H9 (cell line): ENCODE results near the gene KRT80. TPM values are rescaled to one million over a fixed set of nuclear protein-coding genes. Genes with fewer than 3 reads are reported as not detected.

Source experiments
- DNase-seq: peaks from one replicate; pipeline ENCODE4 v3.0.0-alpha.2; 2017
- H2AFZ ChIP-seq: one replicate; pipeline ENCODE4 v1.6.1; 2013; ENCODE audit warnings: mild to moderate bottlenecking, low read length, control low read depth, moderate library complexity
- H2AK5ac ChIP-seq: 2 replicates; pipeline ENCODE4 v1.6.1; 2013; ENCODE audit warnings: low read length, control low read depth, mixed read lengths; ENCODE audit not compliant: insufficient read length
- H2BK120ac ChIP-seq: one replicate; pipeline ENCODE4 v1.6.1; 2013; ENCODE audit warnings: low read depth, mild to moderate bottlenecking, low read length, control low read depth, inconsistent platforms; ENCODE audit not compliant: poor library complexity, severe bottlenecking
- H2BK12ac ChIP-seq: 2 replicates; pipeline ENCODE4 v1.6.1; 2013; ENCODE audit warnings: low read length, control low read depth, mixed read lengths, low read depth; ENCODE audit not compliant: insufficient read length
- H2BK15ac ChIP-seq: 2 replicates; pipeline ENCODE4 v1.6.1; 2013; ENCODE audit warnings: low read depth, low read length, control low read depth
- H2BK20ac ChIP-seq: one replicate; pipeline ENCODE4 v1.6.1; 2013; ENCODE audit warnings: low read depth, mild to moderate bottlenecking, low read length, control low read depth, inconsistent platforms; ENCODE audit not compliant: poor library complexity, severe bottlenecking
- H2BK5ac ChIP-seq: 2 replicates; pipeline ENCODE4 v1.6.1; 2013; ENCODE audit warnings: low read length, control low read depth, mixed read lengths; ENCODE audit not compliant: insufficient read length
- H3K14ac ChIP-seq: 2 replicates; pipeline ENCODE4 v1.6.1; 2013; ENCODE audit warnings: low read length, control low read depth; ENCODE audit not compliant: insufficient read depth
- H3K18ac ChIP-seq: 2 replicates; pipeline ENCODE4 v1.6.1; 2013; ENCODE audit warnings: low read depth, mild to moderate bottlenecking, mixed read lengths, low read length, control low read depth; ENCODE audit not compliant: insufficient read length
- H3K23ac ChIP-seq: 2 replicates; pipeline ENCODE4 v1.6.1; 2013; ENCODE audit warnings: low read length, control low read depth, mixed read lengths, low read depth; ENCODE audit not compliant: insufficient read length
- H3K23me2 ChIP-seq: 2 replicates; pipeline ENCODE4 v1.6.1; 2013; ENCODE audit warnings: low read depth, mild to moderate bottlenecking, mixed read lengths, low read length, control low read depth; ENCODE audit not compliant: insufficient read length, poor library complexity, severe bottlenecking
- H3K27ac ChIP-seq: 2 replicates; pipeline ENCODE4 v1.5.1; 2013; ENCODE audit warnings: low read length, control low read depth, mixed read lengths, low read depth; ENCODE audit not compliant: insufficient read length
- H3K27me3 ChIP-seq: 2 replicates; pipeline ENCODE4 v1.6.1; 2013; ENCODE audit warnings: low read length, control low read depth, inconsistent platforms; ENCODE audit not compliant: insufficient read depth
- H3K4ac ChIP-seq: 2 replicates; pipeline ENCODE4 v1.6.1; 2013; ENCODE audit warnings: low read depth, mild to moderate bottlenecking, control low read depth, inconsistent platforms, low read length, moderate library complexity
- H3K4me1 ChIP-seq: 2 replicates; pipeline ENCODE4 v1.6.1; 2013; ENCODE audit warnings: low read length, control low read depth, inconsistent platforms; ENCODE audit not compliant: insufficient read depth
- H3K4me2 ChIP-seq: 2 replicates; pipeline ENCODE4 v1.6.1; 2013; ENCODE audit warnings: low read length, control low read depth, mixed read lengths; ENCODE audit not compliant: insufficient read length, insufficient read depth
- H3K56ac ChIP-seq: 2 replicates; pipeline ENCODE4 v1.6.1; 2013; ENCODE audit warnings: low read depth, mild to moderate bottlenecking, mixed read lengths, low read length, control low read depth; ENCODE audit not compliant: insufficient read length
- H3K79me1 ChIP-seq: 2 replicates; pipeline ENCODE4 v1.6.1; 2013; ENCODE audit warnings: low read depth, mild to moderate bottlenecking, moderate library complexity, low read length, control low read depth, inconsistent platforms; ENCODE audit not compliant: insufficient read depth, poor library complexity, severe bottlenecking
- H3K79me2 ChIP-seq: 2 replicates; pipeline ENCODE4 v1.6.1; 2013; ENCODE audit warnings: low read length, control low read depth, inconsistent platforms; ENCODE audit not compliant: insufficient read depth
- H3K9ac ChIP-seq: 2 replicates; pipeline ENCODE4 v1.6.1; 2013; ENCODE audit warnings: low read length, control low read depth, mixed read lengths; ENCODE audit not compliant: insufficient read length; ENCODE audit errors: extremely low read depth
- H3K9me3 ChIP-seq: one replicate; pipeline ENCODE4 v1.6.1; 2013; ENCODE audit warnings: low read depth, low read length, inconsistent platforms; ENCODE audit not compliant: control insufficient read depth
- H3T11ph ChIP-seq: one replicate; pipeline ENCODE4 v1.6.1; 2013; ENCODE audit warnings: mild to moderate bottlenecking, low read length, control low read depth, inconsistent platforms
- H4K20me1 ChIP-seq: one replicate; pipeline ENCODE4 v1.6.1; 2013; ENCODE audit not compliant: control insufficient read depth, insufficient read length, insufficient read depth
- H4K5ac ChIP-seq: 2 replicates; pipeline ENCODE4 v1.6.1; 2013; ENCODE audit warnings: low read depth, mild to moderate bottlenecking, mixed read lengths, low read length, control low read depth; ENCODE audit not compliant: insufficient read length
- H4K8ac ChIP-seq: replicated peaks from 2 replicates; pipeline ENCODE4 v1.6.1; 2013; ENCODE audit warnings: low read length, control low read depth, mixed read lengths, low read depth; ENCODE audit not compliant: insufficient read length
- H4K91ac ChIP-seq: 2 replicates; pipeline ENCODE4 v1.6.1; 2013; ENCODE audit warnings: low read depth, mild to moderate bottlenecking, moderate library complexity, mixed read lengths, low read length, control low read depth; ENCODE audit not compliant: insufficient read length
- H3K27ac Mint-ChIP-seq, 3 experiments: 2 replicates in 2 of 3; 3 replicates in 1 of 3; pipeline ENCODE4 v1.8.0; 2020 to 2021; ENCODE audit warnings: mixed read lengths in 3 of 3, mild to moderate bottlenecking in 1 of 3, moderate library complexity in 1 of 3
- H3K27me3 Mint-ChIP-seq: 2 replicates; pipeline ENCODE4 v1.8.0; 2021; ENCODE audit warnings: low read depth, mild to moderate bottlenecking, moderate library complexity, mixed read lengths
- H3K36me3 Mint-ChIP-seq, 3 experiments: 2 replicates in 2 of 3; 3 replicates in 1 of 3; pipeline ENCODE4 v1.8.0; 2020 to 2021; ENCODE audit warnings: low read depth in 3 of 3, mixed read lengths in 3 of 3; ENCODE audit not compliant: insufficient read depth in 1 of 3
- H3K4me1 Mint-ChIP-seq, 2 experiments: 2 replicates each; pipeline ENCODE4 v1.8.0; 2020; ENCODE audit warnings: mixed read lengths in 2 of 2
- H3K4me3 Mint-ChIP-seq, 2 experiments: 2 replicates in 1 of 2; 3 replicates in 1 of 2; pipeline ENCODE4 v1.8.0; 2020 to 2021; ENCODE audit warnings: mild to moderate bottlenecking in 2 of 2, mixed read lengths in 2 of 2, moderate library complexity in 1 of 2
- H3K9me3 Mint-ChIP-seq, 2 experiments: 2 replicates in 1 of 2; 3 replicates in 1 of 2; pipeline ENCODE4 v1.8.0; 2020; ENCODE audit warnings: mild to moderate bottlenecking in 2 of 2, mixed read lengths in 2 of 2, moderate library complexity in 1 of 2
- WGBS: extraction: QIAGEN DNeasy Blood & Tissue Kit; methylation state at CpG from one replicate; pipeline ENCODE4 v1.1.7; 2013; ENCODE audit warnings: missing lambda C conversion rate, low lambda C conversion rate, mixed read lengths; ENCODE audit not compliant: insufficient read length; ENCODE audit errors: extremely low coverage; 5-methylcytosine and 5-hydroxymethylcytosine counted together
- total RNA-seq: library from RNA; stranded (reverse); gene quantifications from 2 replicates; pipeline ENCODE4 v1.2.1, GENCODE V29; 2021
- TF ChIP-seq, protein P1 (sequence below): fragments of 200-600 bp; sonication (generic); conservative IDR thresholded peaks from 3 replicates; pipeline ENCODE4 v1.8.0; 2021; ENCODE audit warnings: antibody characterized with exemption, mild to moderate bottlenecking

Gene KRT80
- total RNA-seq, 1 experiment from 2014 or later: not detected

DNA sequence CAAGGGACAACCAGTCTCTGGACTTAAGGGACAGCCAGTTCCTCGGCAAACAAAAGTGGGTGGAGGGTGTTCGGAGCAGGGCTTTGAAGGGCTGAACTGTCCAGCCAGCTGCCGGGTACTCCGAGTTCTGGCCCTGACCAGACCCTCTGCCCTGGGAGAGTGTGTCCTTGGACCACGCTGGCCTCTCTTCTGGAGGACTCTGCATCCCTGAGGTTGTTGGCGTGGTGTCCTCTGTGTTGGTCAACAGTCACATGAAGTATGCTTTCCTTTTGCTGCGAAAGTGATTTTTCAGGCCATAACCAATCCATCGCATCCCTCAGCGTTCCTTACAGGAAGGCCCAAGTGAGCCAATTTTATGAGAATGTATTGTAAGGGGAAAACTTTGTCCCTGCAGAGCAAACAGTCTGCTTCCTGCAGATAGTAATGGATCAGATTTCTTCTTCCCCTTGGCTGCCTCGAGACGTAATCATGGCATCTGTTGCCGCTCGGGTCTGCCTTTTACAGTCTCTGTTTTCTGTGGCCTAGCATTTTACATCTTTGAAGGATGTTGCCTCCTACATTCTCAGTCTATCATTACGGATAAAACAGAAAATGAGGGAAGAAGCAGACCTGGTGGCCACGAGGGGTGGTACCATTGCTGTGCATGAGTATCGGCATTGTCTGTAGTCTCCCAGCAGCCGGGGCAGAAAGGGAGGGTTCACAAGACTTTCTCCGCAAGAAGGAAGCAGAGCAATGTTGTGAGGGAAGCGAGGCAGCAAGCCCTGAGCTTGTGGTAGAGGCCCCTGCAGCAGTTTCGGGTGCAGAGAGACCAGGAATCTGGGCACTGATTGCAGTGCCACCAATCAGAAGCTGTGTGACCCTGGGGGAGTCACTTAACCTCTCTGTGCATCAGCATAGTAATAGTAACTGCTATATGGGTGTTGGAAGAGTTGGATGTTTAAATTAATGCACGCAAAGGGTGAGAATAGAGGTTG is 64.9 kb downstream of the KRT80 start:
- H3K27ac Mint-ChIP-seq: peak overlapping the region; percentile 58 to 98 (median 97); a peak in 6 of 7 replicates
- DNase-seq: no peak
- Histone ChIP-seq H3K27me3 (no peaks in the 10 kb centered on the region), H3K18ac (peak overlapping the region; percentile 4), H2BK5ac (no peak overlapping the region), H3K56ac (no peak overlapping the region), H2AFZ (no peak overlapping the region), H2BK20ac (no peak overlapping the region), H3K23me2 (no peaks in the 10 kb centered on the region), H4K8ac (no peak overlapping the region), H3K9me3 (no peaks in the 10 kb centered on the region), H3K79me1 (no peaks in the 10 kb centered on the region), H4K20me1 (no peaks in the 10 kb centered on the region), H2BK120ac (no peak overlapping the region), H3K23ac (no peak overlapping the region), H3K79me2 (no peaks in the 10 kb centered on the region), H3K9ac (no peak overlapping the region), H3K4me1 (peaks cover 35% of the 10 kb centered on the region), H3K27ac (no peak overlapping the region), H4K5ac (no peak overlapping the region), H3K4me2 (no peak overlapping the region), H2AK5ac (no peak overlapping the region), H2BK12ac (no peak overlapping the region), H3K4ac (no peak overlapping the region), H3T11ph (no peak overlapping the region), H4K91ac (no peak overlapping the region), H3K14ac (peak overlapping the region; percentile 30), H2BK15ac (no peak overlapping the region)
- H3K36me3 Mint-ChIP-seq: no peaks in the 10 kb centered on the region; a peak in 1 of 7 replicates
- TF ChIP-seq, protein P1, sequence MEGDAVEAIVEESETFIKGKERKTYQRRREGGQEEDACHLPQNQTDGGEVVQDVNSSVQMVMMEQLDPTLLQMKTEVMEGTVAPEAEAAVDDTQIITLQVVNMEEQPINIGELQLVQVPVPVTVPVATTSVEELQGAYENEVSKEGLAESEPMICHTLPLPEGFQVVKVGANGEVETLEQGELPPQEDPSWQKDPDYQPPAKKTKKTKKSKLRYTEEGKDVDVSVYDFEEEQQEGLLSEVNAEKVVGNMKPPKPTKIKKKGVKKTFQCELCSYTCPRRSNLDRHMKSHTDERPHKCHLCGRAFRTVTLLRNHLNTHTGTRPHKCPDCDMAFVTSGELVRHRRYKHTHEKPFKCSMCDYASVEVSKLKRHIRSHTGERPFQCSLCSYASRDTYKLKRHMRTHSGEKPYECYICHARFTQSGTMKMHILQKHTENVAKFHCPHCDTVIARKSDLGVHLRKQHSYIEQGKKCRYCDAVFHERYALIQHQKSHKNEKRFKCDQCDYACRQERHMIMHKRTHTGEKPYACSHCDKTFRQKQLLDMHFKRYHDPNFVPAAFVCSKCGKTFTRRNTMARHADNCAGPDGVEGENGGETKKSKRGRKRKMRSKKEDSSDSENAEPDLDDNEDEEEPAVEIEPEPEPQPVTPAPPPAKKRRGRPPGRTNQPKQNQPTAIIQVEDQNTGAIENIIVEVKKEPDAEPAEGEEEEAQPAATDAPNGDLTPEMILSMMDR: no peak
- no CpG with 5 or more reads among the region's 21 CpGs for WGBS
- H3K9me3 Mint-ChIP-seq: no peaks in the 10 kb centered on the region
- H3K27me3 Mint-ChIP-seq: peaks cover 7% of the 10 kb centered on the region
- H3K4me1 Mint-ChIP-seq: peaks cover 67 to 75% of the 10 kb centered on the region in 2 experiments
- H3K4me3 Mint-ChIP-seq: no peak overlapping the region
